ENCODE data around the gene SEC63. TPM values are rescaled to one million over a fixed set of nuclear protein-coding genes. Genes with fewer than 3 reads are reported as not detected.
"Not testable (repeated sequence)": the region's sequence is repeated elsewhere in the genome, so short reads cannot be mapped to it uniquely, and the experiment has no call there.

The SEC63 gene
- total RNA-seq, 4 donors from 2014 or later = 24.6 to 50.3 (median 28.5) TPM

DNA sequence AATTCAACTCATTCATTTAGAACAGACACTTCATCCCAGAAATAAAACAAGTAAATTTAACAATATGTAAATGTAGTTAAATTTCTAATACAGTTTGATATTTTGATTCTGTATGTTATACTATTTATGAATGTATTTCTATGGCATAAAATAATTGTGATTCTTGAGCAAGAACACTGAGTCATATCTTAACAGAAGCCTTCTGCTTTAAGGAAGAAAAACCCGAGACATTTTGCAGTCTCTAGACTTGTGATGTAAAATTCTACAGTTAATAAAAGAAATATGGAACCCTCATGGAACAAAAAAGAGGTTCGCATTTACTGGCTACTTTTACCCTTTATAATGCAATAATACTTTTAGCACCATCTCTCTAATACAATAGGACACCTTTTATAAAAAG is 86.0 kb downstream of the SEC63 start:
- intact Hi-C loops (cut with DNase I; ENCODE audit: low total_unique reads) (no loop called here), in situ Hi-C loops (cut with MboI; ENCODE audit: low pct_ligation_motif_present in 1 of 4, low pct_unique_long_range_greater_than_20kb in 1 of 4, low sequenced_read_pairs in 3 of 4) (no loop called here)
- Histone ChIP-seq H3K4me1 (no peaks in the 10 kb centered on the region), H3K4me3 (no peak overlapping the region), H3K27ac (no peak overlapping the region), H3K9me3 (no peaks in the 10 kb centered on the region), H3K27me3 (no peaks in the 10 kb centered on the region), H3K36me3 (peaks cover 0 to 19% (median 8%) of the 10 kb centered on the region in 4 donors)
- 83 to 90% methylated on average over 2 of the region's 2 CpGs for WGBS, 2 donors (ENCODE audit: low coverage in 1 of 2)
- TF ChIP-seq, protein P1, sequence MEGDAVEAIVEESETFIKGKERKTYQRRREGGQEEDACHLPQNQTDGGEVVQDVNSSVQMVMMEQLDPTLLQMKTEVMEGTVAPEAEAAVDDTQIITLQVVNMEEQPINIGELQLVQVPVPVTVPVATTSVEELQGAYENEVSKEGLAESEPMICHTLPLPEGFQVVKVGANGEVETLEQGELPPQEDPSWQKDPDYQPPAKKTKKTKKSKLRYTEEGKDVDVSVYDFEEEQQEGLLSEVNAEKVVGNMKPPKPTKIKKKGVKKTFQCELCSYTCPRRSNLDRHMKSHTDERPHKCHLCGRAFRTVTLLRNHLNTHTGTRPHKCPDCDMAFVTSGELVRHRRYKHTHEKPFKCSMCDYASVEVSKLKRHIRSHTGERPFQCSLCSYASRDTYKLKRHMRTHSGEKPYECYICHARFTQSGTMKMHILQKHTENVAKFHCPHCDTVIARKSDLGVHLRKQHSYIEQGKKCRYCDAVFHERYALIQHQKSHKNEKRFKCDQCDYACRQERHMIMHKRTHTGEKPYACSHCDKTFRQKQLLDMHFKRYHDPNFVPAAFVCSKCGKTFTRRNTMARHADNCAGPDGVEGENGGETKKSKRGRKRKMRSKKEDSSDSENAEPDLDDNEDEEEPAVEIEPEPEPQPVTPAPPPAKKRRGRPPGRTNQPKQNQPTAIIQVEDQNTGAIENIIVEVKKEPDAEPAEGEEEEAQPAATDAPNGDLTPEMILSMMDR (IDR thresholded peaks at IDR 0.05) = no peak
- DNase-seq = no peak

GRCh38 chr6:107871512-107871911 is 86.5 kb downstream of the SEC63 start:
- H3K27ac ChIP-seq; H3K27me3 ChIP-seq; H3K4me3 ChIP-seq; H3K4me1 ChIP-seq; H3K9me3 ChIP-seq; in situ Hi-C loops (cut with MboI; ENCODE audit: low pct_ligation_motif_present in 1 of 4, low pct_unique_long_range_greater_than_20kb in 1 of 4, low sequenced_read_pairs in 3 of 4); intact Hi-C loops (cut with DNase I; ENCODE audit: low total_unique reads); DNase-seq: not testable (repeated sequence)
- peaks cover 0 to 19% (median 8%) of the 10 kb centered on the region in 4 donors for H3K36me3 ChIP-seq
- WGBS, 2 donors (ENCODE audit: low coverage in 1 of 2) = 88 to 97% methylated on average over 1 of the region's 1 CpG

DNA sequence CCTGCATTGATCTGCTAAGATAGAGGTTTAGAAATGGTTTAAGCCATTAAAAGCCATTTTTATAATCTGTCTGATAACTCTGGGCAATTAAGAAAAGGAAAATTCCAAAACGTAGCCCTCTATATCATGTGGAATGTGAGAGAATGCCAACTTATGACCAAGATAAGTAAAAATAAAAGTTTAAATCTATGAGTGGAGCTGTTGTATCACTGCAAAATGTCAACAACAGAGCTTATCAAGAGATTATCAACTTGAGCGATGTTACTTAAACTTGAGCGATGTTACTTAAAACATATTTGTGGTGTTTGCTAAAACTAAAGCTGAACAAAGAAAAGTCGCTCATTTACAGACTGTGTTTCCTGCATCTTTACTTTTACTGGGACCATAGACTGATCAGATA is 87.0 kb downstream of the SEC63 start:
- TF ChIP-seq, protein P1 (IDR thresholded peaks at IDR 0.05) = no peak
- TF ChIP-seq POLR2A (IDR thresholded peaks at IDR 0.05) = no peak
- no peak for TF ChIP-seq EP300 (IDR thresholded peaks at IDR 0.05; ENCODE audit: low read depth)
- TF ChIP-seq POLR2AphosphoS5 (IDR thresholded peaks at IDR 0.05) = no peak
- no peaks in the 10 kb centered on the region for H3K9me3 ChIP-seq
- DNase-seq = no peak
- in situ Hi-C loops (cut with MboI; ENCODE audit: low pct_ligation_motif_present in 1 of 4, low pct_unique_long_range_greater_than_20kb in 1 of 4, low sequenced_read_pairs in 3 of 4) = no loop called here
- no peaks in the 10 kb centered on the region for H3K27me3 ChIP-seq
- no peaks in the 10 kb centered on the region for H3K4me1 ChIP-seq
- no peak overlapping the region for H3K27ac ChIP-seq
- intact Hi-C loops (cut with DNase I; ENCODE audit: low total_unique reads) = no loop called here
- no peak overlapping the region for H3K4me3 ChIP-seq
- WGBS, 2 donors (ENCODE audit: low coverage in 1 of 2) = 85 to 94% methylated on average over 4 of the region's 4 CpGs
- H3K36me3 ChIP-seq = peaks cover 0 to 19% (median 8%) of the 10 kb centered on the region in 4 donors

GRCh38 chr6:107870381-107870780 is 87.6 kb downstream of the SEC63 start:
- H3K36me3 ChIP-seq = peaks cover 0 to 19% (median 8%) of the 10 kb centered on the region in 4 donors
- intact Hi-C loops (cut with DNase I; ENCODE audit: low total_unique reads) = no loop called here

DNA sequence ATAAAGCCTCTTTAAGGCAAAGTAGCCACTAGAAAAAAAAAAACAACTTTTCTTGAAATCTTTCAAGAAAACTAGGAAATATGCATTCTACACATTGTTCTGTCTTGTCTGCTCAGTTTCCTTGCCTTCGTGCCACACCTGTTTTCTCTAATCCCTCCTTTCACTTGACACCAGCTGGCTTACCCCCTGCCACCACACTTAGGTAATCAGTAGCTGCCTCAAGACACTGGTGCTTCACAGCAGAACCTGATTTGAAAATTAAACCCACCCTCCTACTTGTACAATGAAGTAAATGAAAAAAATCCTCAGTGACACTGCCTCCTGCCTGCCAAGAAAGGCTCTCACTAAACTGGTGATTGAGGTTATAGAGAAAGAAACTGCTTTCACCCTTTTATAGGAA is 88.1 kb downstream of the SEC63 start:
- intact Hi-C loops (cut with DNase I; ENCODE audit: low total_unique reads) = no loop called here
- peaks cover 0 to 19% (median 8%) of the 10 kb centered on the region in 4 donors for H3K36me3 ChIP-seq

More at GRCh38 chr6:107870381-107870780, 87.6 kb downstream of the SEC63 start:
- Histone ChIP-seq H3K27me3 (no peaks in the 10 kb centered on the region), H3K4me1 (no peaks in the 10 kb centered on the region), H3K27ac (no peak overlapping the region), H3K9me3 (no peaks in the 10 kb centered on the region), H3K4me3 (no peak overlapping the region)
- DNase-seq = no peak
- 54 to 83% methylated on average over 1 of the region's 1 CpG for WGBS, 2 donors (ENCODE audit: low coverage in 1 of 2)
- TF ChIP-seq POLR2A (IDR thresholded peaks at IDR 0.05) (no peak), EP300 (IDR thresholded peaks at IDR 0.05; ENCODE audit: low read depth) (no peak), POLR2AphosphoS5 (IDR thresholded peaks at IDR 0.05) (no peak)
- TF ChIP-seq, protein P1 (IDR thresholded peaks at IDR 0.05) = no peak
- in situ Hi-C loops (cut with MboI; ENCODE audit: low pct_ligation_motif_present in 1 of 4, low pct_unique_long_range_greater_than_20kb in 1 of 4, low sequenced_read_pairs in 3 of 4) = no loop called here

More for the DNA sequence above, 88.1 kb downstream of the SEC63 start:
- Histone ChIP-seq H3K4me1 (no peaks in the 10 kb centered on the region), H3K9me3 (no peaks in the 10 kb centered on the region), H3K27me3 (no peaks in the 10 kb centered on the region), H3K27ac (no peak overlapping the region), H3K4me3 (no peak overlapping the region)
- in situ Hi-C loops (cut with MboI; ENCODE audit: low pct_ligation_motif_present in 1 of 4, low pct_unique_long_range_greater_than_20kb in 1 of 4, low sequenced_read_pairs in 3 of 4) = no loop called here
- TF ChIP-seq EP300 (IDR thresholded peaks at IDR 0.05; ENCODE audit: low read depth) (no peak), POLR2AphosphoS5 (IDR thresholded peaks at IDR 0.05) (no peak), POLR2A (IDR thresholded peaks at IDR 0.05) (no peak)
- TF ChIP-seq, protein P1 (IDR thresholded peaks at IDR 0.05) = no peak
- 0% methylated on average over 1 of the region's 1 CpG for WGBS, 2 donors (ENCODE audit: low coverage in 1 of 2)
- no peak for DNase-seq
